NCI-H1694 (cell line): ENCODE results near the gene ATP5MK.
"Not testable (repeated sequence)": the region's sequence is repeated elsewhere in the genome, so short reads cannot be mapped to it uniquely, and the experiment has no call there.

Experiments used
- DNase-seq: peaks from one replicate; lab custom pipeline; 2025; lab: John Stamatoyannopoulos, UW

ATP5MK gene

DNA sequence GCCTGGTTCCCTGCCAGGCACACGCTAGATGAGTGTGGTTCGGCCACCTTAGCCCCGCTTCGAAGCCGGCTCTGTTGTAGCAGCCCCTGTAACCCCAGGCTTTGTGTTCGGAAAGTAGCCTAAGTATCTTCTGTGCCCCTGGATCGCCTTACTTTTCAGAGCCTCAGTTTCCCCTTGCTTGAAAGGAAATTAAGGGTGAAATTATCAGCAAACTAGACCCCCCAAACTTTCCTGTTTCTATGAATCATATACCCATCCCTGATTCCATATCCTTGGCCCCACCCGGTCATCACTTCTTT is 463 bp upstream of the ATP5MK start:
- no peak for DNase-seq

DNA sequence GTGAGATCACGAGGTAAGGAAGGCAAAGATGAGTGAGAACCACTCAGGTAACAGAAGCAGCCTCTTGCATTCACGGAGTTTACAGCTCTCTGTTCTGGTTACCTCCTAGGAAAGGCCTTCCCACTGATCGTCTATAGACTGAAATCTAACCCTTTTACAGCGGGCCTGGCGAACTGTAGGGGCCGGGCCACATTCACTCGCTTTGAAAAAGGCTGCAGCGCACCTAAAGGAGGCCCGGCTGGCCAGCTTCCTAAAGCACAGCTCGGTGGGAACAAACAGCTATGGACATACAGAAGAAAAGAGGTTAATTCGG is 565 bp downstream of the ATP5MK start:
- DNase-seq, result no peak

- no peak for DNase-seq
These were observed 2.1 kb downstream of the ATP5MK start for GRCh38 chr10:103394180-103394579.

- DNase-seq, result no peak
These were observed 13.5 kb downstream of the ATP5MK start for GRCh38 chr10:103382769-103383168.

GRCh38 chr10:103374263-103374662 is 22.0 kb downstream of the ATP5MK start:
- no peak for DNase-seq

DNA sequence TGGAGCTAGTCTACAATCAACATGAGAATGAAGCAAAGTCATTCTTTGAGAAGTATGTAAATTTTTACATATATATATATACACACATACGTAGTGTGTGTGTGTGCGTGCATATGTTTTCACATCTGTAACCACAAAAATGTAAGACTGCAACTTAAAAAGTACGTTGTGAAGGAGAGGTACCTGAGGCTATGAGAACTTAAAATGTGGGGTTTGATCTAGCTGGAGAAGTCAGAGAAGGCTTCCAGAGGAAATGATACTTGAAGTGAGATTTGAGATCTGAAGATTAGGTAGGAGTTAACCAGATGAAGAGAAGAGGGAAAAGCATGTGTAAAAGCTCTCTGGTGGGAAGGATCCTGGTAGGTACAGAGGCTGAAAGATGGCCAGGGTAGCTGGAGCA is 22.7 kb downstream of the ATP5MK start:
- no peak for DNase-seq

DNA sequence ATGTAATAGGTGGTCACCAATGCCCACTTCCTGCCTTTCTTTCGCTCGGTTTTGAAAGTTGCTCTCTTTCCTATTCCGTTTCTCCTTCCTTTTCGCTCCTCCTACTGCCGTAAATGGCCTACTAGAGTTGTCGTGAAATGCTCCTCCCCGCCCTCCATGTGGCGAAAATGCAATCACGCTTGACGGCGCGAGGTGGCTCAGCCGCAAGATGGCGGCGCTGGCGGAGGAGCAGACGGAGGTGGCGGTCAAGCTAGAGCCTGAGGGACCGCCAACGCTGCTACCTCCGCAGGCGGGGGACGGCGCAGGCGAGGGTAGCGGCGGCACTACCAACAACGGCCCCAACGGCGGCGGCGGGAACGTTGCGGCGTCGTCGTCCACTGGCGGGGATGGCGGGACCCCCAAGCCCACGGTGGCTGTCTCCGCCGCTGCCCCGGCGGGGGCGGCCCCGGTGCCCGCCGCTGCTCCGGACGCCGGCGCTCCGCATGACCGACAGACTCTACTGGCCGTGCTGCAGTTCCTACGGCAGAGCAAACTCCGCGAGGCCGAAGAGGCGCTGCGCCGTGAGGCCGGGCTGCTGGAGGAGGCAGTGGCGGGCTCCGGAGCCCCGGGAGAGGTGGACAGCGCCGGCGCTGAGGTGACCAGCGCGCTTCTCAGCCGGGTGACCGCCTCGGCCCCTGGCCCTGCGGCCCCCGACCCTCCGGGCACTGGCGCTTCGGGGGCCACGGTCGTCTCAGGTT is 28.3 kb downstream of the ATP5MK start, which contains the start of gene TAF5:
Gene TAF5, plus strand, starts transcription at position 195 of the 737 bp plus-strand sequence. Its CDS starts 14 bp downstream, at position 209.
- DNase-seq, result peak; percentile 87

DNA sequence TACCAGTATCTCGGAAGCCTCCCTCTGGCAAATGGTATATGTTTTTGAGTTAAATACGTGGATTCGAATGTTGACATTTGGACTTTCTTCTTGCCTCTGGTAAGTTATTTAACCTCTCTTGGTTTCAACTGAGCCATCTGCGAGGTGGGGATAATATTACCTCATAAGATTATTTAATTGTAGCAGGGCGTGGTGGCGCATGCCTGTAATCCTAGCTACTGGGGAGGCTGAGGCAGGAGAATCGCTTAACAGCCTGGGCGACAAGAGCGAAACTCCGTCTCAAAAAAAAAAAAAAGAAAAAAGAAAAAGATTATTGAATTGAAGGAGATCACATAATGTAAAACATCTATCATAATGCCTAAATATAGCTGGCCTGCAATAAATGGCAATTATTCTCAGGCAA is 28.9 kb downstream of the ATP5MK start:
- no peak for DNase-seq

GRCh38 chr10:103360791-103361190 is 35.5 kb downstream of the ATP5MK start:
- not testable (repeated sequence) for DNase-seq

GRCh38 chr10:103359493-103359892 is 36.8 kb downstream of the ATP5MK start:
- DNase-seq, result not testable (repeated sequence)

DNA sequence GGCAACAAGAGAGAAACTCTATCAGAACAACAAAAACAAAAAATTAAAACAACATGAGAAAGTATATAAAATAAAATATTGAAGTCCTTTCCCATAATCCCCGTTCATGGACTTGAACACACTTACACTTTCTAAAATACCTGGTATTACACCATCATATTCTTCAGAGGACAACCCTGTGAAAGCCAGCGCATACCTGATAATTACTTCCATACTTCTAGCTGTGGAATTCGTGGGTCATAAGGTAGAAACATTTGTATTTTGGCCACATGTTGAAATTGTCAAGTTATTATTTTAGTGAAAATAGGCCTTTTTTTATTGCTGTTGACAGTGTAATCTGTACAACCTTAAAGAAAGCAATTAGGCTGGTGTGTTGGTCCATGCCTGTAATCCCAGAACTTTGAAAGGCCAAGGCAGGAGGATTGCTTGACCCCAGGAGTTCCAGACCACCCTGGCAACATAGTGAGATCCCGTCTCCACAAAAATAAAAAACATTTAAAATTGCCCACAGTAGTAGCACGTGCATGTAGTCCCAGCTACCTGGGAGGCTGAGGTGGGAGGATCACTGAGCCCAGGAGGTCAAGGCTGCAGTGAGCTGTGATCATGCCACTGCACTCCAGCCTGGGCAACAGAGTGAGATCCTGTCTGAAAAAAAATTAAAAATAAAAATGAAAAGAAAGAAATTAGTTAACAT is 40.2 kb downstream of the ATP5MK start:
- DNase-seq, result no peak

DNA sequence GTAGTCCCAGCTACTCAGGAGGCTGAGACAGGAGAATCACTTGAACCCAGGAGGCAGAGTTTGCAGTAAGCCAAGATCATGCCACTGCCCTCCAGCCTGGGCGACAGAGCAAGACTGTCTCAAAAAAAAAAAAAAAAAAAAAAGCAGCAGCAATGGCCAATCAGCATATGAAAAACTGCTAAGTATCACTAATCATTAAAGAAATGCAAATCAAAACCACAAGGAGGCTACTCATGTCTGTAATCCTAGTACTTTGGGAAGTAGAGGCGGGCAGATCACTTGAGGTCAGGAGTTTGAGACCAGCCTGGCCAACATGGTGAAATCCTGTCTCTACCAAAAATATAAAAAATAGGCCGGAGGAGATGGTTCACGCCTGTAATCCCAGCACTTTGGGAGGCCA is 41.7 kb downstream of the ATP5MK start:
- DNase-seq, result not testable (repeated sequence)

- DNase-seq, result no peak
These were observed 43.0 kb downstream of the ATP5MK start for GRCh38 chr10:103353281-103353680.

DNA sequence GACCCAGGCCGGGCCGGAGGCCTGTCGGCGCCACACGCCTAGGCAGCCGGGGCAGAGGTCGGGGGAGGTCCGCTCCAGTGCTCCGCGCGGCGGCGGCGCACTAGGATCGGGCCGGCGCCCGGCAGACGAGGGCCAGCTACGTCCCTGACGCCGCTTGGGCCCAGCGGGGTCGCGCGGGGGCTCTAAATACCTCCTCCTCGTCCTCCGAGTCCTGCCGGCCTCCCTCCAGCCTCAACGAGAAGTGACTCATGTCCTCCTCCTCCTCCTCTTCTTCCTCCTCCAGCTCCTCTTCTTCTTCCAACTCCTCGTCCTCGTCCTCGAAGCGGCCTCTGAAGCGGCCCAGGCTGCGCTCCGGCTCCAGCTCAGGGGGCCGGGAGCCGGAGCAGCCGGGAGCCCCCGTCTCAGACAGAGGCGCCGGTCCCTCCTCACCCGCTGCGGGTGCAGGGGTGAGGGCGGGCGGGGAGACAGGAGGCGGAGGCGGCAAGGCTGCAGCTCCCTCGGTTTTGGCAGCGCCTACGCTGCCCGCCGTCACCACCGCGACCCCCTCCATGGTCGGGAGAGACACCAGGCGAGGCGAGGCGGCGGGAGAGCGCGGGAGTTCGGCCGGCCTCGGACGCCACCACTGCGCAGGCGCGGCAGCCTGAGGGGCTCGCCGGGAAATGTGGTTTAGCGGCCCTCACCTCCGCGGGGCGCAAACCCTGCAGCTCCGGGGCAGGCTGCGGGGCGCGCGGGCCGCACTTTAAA is 45.6 kb downstream of the ATP5MK start, which contains the start of gene PCGF6:
Gene PCGF6, minus strand, starts transcription at position 624 of the 744 bp plus-strand sequence. Its CDS starts 74 bp downstream, at position 550.
- peak; percentile 23 for DNase-seq

- DNase-seq, result no peak
These were observed 46.1 kb downstream of the ATP5MK start for GRCh38 chr10:103350175-103350516.
